Esophagus muscularis mucosa (tissue), 4 donors: ENCODE measurements around the gene METTL16. TPM values are rescaled to one million over a fixed set of nuclear protein-coding genes. Genes with fewer than 3 reads are reported as not detected.
A peak's percentile ranks its signal among the peaks of the same experiment; 100 is the strongest.

ENCODE experiments used
- DNase-seq: peaks from one replicate; pipeline ENCODE4 v3.0.0-alpha.2; 2017; ENCODE audit errors: extremely low spot score
- H3K27ac ChIP-seq, 4 donors: fragments of 200-600 bp; sonication (generic); replicated peaks in 1 of 4; 1 replicate in 3 of 4; 2 replicates in 1 of 4; pipeline ENCODE4 v1.5.1; 2016 to 2019; ENCODE audit warnings: mild to moderate bottlenecking in 1 of 4
- H3K27me3 ChIP-seq, 4 donors: fragments of 200-600 bp; sonication (generic); one replicate each; pipeline versions ENCODE4 v1.5.1 to v1.6.0; 2016 to 2019
- H3K36me3 ChIP-seq, 4 donors: fragments of 200-600 bp; sonication (generic); one replicate each; pipeline ENCODE4 v1.5.1; 2016 to 2019
- H3K4me1 ChIP-seq, 4 donors: fragments of 200-600 bp; sonication (generic); one replicate each; pipeline ENCODE4 v1.5.1; 2016 to 2019
- H3K4me3 ChIP-seq, 4 donors: fragments of 200-600 bp; sonication (generic); 1 replicate in 2 of 4; 2 replicates in 2 of 4; pipeline ENCODE4 v1.5.1; 2016 to 2019; ENCODE audit warnings: mild to moderate bottlenecking in 4 of 4, moderate library complexity in 1 of 4
- H3K9me3 ChIP-seq, 4 donors: fragments of 200-600 bp; sonication (generic); 1 replicate in 3 of 4; 2 replicates in 1 of 4; pipeline ENCODE4 v1.5.1; 2016 to 2019
- EP300 ChIP-seq: sonication (generic); formaldehyde crosslinking; IDR thresholded peaks from one replicate; pipeline ENCODE4 v1.6.1; 2017; ENCODE audit warnings: antibody characterized with exemption
- POLR2A ChIP-seq: fragments of 450-650 bp; IDR thresholded peaks from one replicate; pipeline ENCODE4 v1.6.1; 2017; ENCODE audit warnings: antibody characterized with exemption, moderate library complexity, mild to moderate bottlenecking, low read depth
- POLR2AphosphoS5 ChIP-seq, 2 donors: sonication (generic); formaldehyde crosslinking; IDR thresholded peaks; one replicate each; pipeline ENCODE4 v1.6.1; 2017; ENCODE audit warnings: antibody characterized with exemption in 2 of 2
- WGBS: methylation state at CpG from one replicate; pipeline ENCODE4 v1.1.5; 2018; 5-methylcytosine and 5-hydroxymethylcytosine counted together
- intact Hi-C: fragments of 100-400 bp; cut with DNase I; formaldehyde crosslinking; loops from one replicate; pipeline ENCODE4 v1.15.1; 2023
- small RNA-seq, 3 donors: library from RNA; depleted of rRNA; stranded (forward); fragments of <200 nt; gene quantifications; one replicate each; pipeline ENCODE3, GENCODE V24; 2016
- total RNA-seq, 4 donors: library from RNA; depleted of rRNA; stranded (reverse); fragments of >200 nt; gene quantifications; one replicate each; pipeline versions ENCODE4 v1.1.0 to v1.2.1, GENCODE V29; 2016
- TF ChIP-seq, protein P1 (sequence below), 3 experiments: fragments of 200-600 bp in 2 of 3; fragments of 450-650 bp in 1 of 3; sonication (generic) in 2 of 3; IDR thresholded peaks; one replicate each; pipeline ENCODE4 v1.5.1; 2017 to 2019; ENCODE audit warnings: antibody characterized with exemption in 3 of 3, mild to moderate bottlenecking in 2 of 3, moderate library complexity in 1 of 3

The METTL16 gene
- total RNA-seq, 4 donors from 2014 or later, result 18.9 to 28.8 (median 24.5) TPM

DNA sequence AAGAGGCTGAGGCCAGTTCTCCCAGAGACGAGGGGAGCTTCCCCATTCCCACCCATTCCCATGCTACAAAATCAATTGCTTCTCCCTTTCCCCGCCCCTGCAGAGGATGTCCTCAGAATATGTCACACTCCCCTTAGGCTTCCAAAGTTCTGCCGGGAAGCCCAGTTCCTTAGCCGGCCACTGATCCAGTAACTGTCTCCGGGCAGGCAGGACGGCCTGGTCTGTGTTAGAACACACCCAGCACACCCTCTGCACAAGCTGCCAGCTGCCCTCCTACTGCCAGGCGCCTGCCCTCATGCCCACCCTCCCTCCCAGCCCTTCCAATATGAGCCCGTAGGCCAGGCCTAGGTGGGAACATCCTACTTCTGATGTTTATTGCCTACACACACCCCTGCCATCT, 143.3 kb downstream of the METTL16 start:
- H3K4me3 ChIP-seq, result no peak overlapping the region
- H3K36me3 ChIP-seq, result peaks cover 7 to 79% (median 72%) of the 10 kb centered on the region in 4 donors
- TF ChIP-seq, protein P1, sequence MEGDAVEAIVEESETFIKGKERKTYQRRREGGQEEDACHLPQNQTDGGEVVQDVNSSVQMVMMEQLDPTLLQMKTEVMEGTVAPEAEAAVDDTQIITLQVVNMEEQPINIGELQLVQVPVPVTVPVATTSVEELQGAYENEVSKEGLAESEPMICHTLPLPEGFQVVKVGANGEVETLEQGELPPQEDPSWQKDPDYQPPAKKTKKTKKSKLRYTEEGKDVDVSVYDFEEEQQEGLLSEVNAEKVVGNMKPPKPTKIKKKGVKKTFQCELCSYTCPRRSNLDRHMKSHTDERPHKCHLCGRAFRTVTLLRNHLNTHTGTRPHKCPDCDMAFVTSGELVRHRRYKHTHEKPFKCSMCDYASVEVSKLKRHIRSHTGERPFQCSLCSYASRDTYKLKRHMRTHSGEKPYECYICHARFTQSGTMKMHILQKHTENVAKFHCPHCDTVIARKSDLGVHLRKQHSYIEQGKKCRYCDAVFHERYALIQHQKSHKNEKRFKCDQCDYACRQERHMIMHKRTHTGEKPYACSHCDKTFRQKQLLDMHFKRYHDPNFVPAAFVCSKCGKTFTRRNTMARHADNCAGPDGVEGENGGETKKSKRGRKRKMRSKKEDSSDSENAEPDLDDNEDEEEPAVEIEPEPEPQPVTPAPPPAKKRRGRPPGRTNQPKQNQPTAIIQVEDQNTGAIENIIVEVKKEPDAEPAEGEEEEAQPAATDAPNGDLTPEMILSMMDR (IDR thresholded peaks at IDR 0.05), result no peak
- TF ChIP-seq EP300 (no peak), POLR2A (no peak), POLR2AphosphoS5 (IDR thresholded peaks at IDR 0.05) (no peak)
- DNase-seq, result no peak
- WGBS, result 82% methylated on average over 8 of the region's 8 CpGs
- H3K27me3 ChIP-seq, result no peaks in the 10 kb centered on the region
- H3K27ac ChIP-seq, result peak overlapping the region in 3 of 4 donors; percentile 4 to 47 (median 39)
- H3K4me1 ChIP-seq, result peaks cover 33 to 49% (median 40%) of the 10 kb centered on the region in 4 donors
- H3K9me3 ChIP-seq, result no peaks in the 10 kb centered on the region
- intact Hi-C loops, result no loop called here

DNA sequence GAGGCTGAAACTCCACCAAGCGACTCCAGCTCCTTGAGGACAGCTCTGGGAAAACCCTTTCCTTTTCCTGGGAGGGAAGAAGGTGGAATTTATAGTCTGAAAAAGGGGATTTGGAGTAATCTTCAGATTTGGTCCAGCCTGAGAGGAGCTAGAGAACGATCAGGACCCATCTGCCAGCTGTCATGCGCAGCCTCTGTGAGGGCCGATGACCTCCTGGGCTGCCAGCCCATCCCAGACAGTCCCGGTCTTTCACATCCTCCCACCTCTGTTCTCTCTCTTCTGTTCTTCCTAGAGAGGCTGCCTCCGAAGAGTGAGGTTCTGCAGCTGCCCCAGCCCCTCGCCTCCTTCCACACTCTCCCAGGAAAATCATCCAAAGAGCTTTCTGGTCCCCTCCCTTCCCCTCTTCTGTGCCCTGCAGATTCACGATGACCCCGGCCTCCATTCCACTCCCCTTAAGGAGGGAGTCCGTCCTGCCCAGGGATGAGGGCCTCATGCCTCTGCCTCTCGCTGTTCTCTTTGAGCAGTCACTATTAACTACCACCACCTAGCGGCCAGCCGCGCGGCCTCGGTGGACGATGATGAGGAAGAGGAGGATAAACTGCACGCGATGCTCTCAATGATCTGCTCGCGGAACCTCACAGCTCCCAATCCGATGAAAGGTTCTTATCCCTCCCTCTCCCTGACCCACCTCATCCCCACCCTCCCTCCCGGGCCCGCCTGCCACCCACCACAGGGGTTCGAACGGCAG, 144.8 kb downstream of the METTL16 start:
- 79% methylated on average over 18 of the region's 26 CpGs for WGBS

More for the DNA sequence above, 144.8 kb downstream of the METTL16 start:
- Histone ChIP-seq H3K36me3 (peaks cover 0 to 79% (median 69%) of the 10 kb centered on the region in 4 donors), H3K4me3 (no peak overlapping the region), H3K9me3 (no peaks in the 10 kb centered on the region), H3K27ac (peak overlapping the region in 1 of 4 donors; percentile 33), H3K27me3 (no peaks in the 10 kb centered on the region), H3K4me1 (peaks cover 33 to 54% (median 43%) of the 10 kb centered on the region in 4 donors)
- intact Hi-C loops, result no loop called here
- DNase-seq, result no peak
- no peak for TF ChIP-seq EP300
- no peak for TF ChIP-seq POLR2A
- TF ChIP-seq, protein P1 (IDR thresholded peaks at IDR 0.05), result peak in 1 of 3 experiments; percentile 28

Small RNA genes lying within 50 kb of the gene (small RNA-seq; reads per million reads assigned to genes)
- 0 reads per million in 3 donors for gene AC006435.3
- gene AC006435.4, result 0 reads per million in 3 donors
- gene AC006435.5, result 0 reads per million in 3 donors

Other genes with a start within 250 kb of the METTL16 start
- gene SMG6, start 208.1 kb downstream of the METTL16 start, total RNA-seq, result 10 to 100 TPM; 38.2 to 67.7 (median 47.7) TPM
- 10 to 100 TPM; 14.4 to 19.6 (median 15.5) TPM for gene SRR, start 207.9 kb downstream of the METTL16 start, total RNA-seq
- gene TSR1, start 175.4 kb downstream of the METTL16 start, total RNA-seq, result 10 to 100 TPM; 49.0 to 57.2 (median 55.1) TPM
- 10 to 100 TPM; 32.0 to 72.2 (median 37.8) TPM for gene SGSM2, start 174.4 kb downstream of the METTL16 start, total RNA-seq
- 10 to 100 TPM; 10.8 to 17.4 (median 13.8) TPM for gene MNT, start 110.8 kb downstream of the METTL16 start, total RNA-seq
- gene PAFAH1B1, start 81.8 kb upstream of the METTL16 start, total RNA-seq, result 100 to 1,000 TPM in 2 of 4 donors, 10 to 100 TPM in 2; 86.5 to 119 (median 102) TPM
- 10 to 100 TPM; 42.8 to 92.9 (median 62.9) TPM for gene CLUH, start 199.9 kb upstream of the METTL16 start, total RNA-seq
- gene CCDC92B, start 237.8 kb upstream of the METTL16 start, total RNA-seq, result under 1 TPM in 2 of 4 donors, not detected in 2; 0.13 to 0.42 TPM